Lower leg skin (tissue), 4 donors: ENCODE results near the gene KCTD13. TPM values are rescaled to one million over a fixed set of nuclear protein-coding genes. Genes with fewer than 3 reads are reported as not detected.

Source experiments
- DNase-seq, 2 donors: peaks; one replicate each; pipeline ENCODE4 v3.0.0-alpha.2; 2019; ENCODE audit warnings: low spot score in 2 of 2
- H3K4me3 ChIP-seq: fragments of 200-600 bp; sonication (generic); 2 replicates; pipeline ENCODE4 v1.5.1; 2017; ENCODE audit warnings: mild to moderate bottlenecking, low read depth; ENCODE audit not compliant: poor library complexity, severe bottlenecking
- CTCF ChIP-seq, 3 donors: fragments of 450-650 bp; IDR thresholded peaks; one replicate each; pipeline ENCODE4 v1.5.1; 2016; ENCODE audit warnings: antibody characterized with exemption in 3 of 3, mild to moderate bottlenecking in 3 of 3, moderate library complexity in 2 of 3
- POLR2A ChIP-seq, 2 donors: fragments of 450-650 bp; IDR thresholded peaks; one replicate each; pipeline ENCODE4 v1.6.1; 2016 to 2017; ENCODE audit warnings: antibody characterized with exemption in 2 of 2, mild to moderate bottlenecking in 1 of 2, moderate library complexity in 1 of 2
- WGBS, 2 donors: methylation state at CpG; one replicate each; pipeline ENCODE4 v1.1.5; 2018; 5-methylcytosine and 5-hydroxymethylcytosine counted together
- intact Hi-C: fragments of 100-400 bp; cut with DNase I; formaldehyde crosslinking; loops from one replicate; pipeline ENCODE4 v1.15.0; 2023; ENCODE audit warnings: low total_unique reads
- total RNA-seq, 4 donors: library from RNA; depleted of rRNA; stranded (reverse); fragments of >200 nt; gene quantifications; one replicate each; pipeline ENCODE4 v1.1.0, GENCODE V29; 2016

KCTD13 gene
- total RNA-seq, 4 donors from 2014 or later, result 19.7 to 34.4 (median 26.0) TPM

DNA sequence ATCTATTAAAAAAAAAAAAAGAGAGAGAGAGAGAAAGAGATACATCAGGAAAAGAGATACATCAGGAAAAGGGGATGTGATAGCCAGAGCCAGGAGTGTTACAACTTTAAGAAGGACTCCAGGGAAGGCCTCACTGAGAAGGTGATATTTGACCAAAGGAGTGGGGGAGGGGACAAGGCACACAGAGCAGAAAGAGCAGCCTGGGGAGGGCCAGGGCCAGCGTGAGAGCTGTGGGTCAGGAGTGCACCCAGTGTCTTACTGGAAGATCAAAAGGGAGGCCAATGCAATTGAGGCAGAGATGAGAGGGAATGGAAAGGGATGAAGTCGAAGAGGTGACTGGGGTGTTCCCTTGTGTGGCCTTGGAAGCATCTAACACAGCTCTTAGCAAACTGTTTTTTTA is 18.1 kb downstream of the KCTD13 start:
- DNase-seq, result no peak
- intact Hi-C loops, result loop anchor here (1.0 kb wide), 1 partner anchor 121 kb away; no protein-coding TSS in a partner anchor
- WGBS, 2 donors, result 71 to 73% methylated on average over 2 of the region's 2 CpGs
- no peak overlapping the region for H3K4me3 ChIP-seq
- no peak for TF ChIP-seq CTCF (IDR thresholded peaks at IDR 0.05)
- no peak for TF ChIP-seq POLR2A (IDR thresholded peaks at IDR 0.05)

DNA sequence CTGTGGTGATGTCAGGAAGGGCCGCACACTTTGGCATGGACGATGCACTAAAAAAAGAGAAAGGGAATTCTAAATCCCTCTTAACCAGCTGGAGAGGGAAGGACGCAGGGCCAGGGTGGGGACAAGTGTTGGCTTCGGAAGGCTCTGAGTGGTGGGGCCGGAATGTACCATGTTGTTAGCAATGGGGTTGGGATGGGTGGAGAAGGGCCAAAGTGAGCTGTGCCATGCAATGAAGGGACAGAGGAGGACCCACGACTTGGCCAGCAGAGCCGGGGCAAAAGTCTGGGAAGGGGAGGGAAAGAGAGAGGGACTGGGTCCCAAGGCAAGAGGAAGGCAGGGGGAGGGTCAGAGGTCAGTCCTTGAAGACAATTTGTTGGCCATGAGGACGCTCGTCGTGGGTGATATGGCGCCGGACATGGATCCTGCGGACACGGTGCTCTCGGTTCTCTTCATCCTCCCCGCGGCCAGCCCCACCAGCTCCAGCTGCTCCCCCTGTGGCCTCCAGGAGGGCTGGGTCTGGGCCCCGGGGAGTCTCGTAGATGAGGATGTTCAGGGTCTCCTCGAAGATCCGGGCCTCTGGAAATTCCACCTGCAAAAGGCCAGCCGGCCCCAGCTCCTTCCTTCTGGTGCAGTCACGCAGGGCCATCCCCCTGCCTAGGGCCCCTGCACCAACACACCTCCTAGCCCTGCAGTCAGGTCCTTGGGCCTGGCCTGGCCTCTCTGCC is 19.3 kb downstream of the KCTD13 start:
- DNase-seq, result no peak
- H3K4me3 ChIP-seq, result no peak overlapping the region
- no peak for TF ChIP-seq POLR2A (IDR thresholded peaks at IDR 0.05)
- TF ChIP-seq CTCF (IDR thresholded peaks at IDR 0.05), result no peak
- intact Hi-C loops, result loop anchor here (1.0 kb wide), 1 partner anchor 123 kb away; no protein-coding TSS in a partner anchor
- 81 to 83% methylated on average over 23 of the region's 23 CpGs for WGBS, 2 donors

GRCh38 chr16:29905668-29906067 is 20.4 kb downstream of the KCTD13 start:
- TF ChIP-seq POLR2A (IDR thresholded peaks at IDR 0.05) (no peak), CTCF (IDR thresholded peaks at IDR 0.05) (no peak)
- H3K4me3 ChIP-seq, result no peak overlapping the region
- no peak for DNase-seq
- 81 to 82% methylated on average over 13 of the region's 13 CpGs for WGBS, 2 donors
- intact Hi-C loops, result no loop called here

GRCh38 chr16:29904947-29905346 is 21.1 kb downstream of the KCTD13 start:
- TF ChIP-seq POLR2A (IDR thresholded peaks at IDR 0.05) (no peak), CTCF (IDR thresholded peaks at IDR 0.05) (no peak)
- intact Hi-C loops, result no loop called here

DNA sequence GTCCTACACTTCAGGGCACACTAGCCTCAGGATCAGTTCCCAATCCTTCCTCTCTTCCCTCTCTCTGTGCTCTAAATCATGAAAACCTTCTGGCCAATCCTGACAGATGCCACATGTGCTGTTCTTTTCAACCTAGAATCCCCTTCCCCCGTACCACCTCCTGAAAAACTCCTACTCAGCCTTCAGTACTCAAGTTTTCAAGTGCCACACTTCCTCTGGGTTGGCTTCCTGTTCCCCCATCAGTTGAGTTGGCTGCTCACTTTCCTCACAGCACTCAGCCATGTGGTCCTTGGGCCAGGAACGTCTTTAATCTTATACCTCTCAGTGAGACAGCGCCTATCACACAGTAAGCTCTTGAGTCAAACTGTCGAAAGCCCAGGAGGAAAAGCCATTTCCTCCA is 22.4 kb downstream of the KCTD13 start:
- no peak for DNase-seq
- H3K4me3 ChIP-seq, result no peak overlapping the region
- TF ChIP-seq POLR2A (IDR thresholded peaks at IDR 0.05), result no peak
- TF ChIP-seq CTCF (IDR thresholded peaks at IDR 0.05), result no peak
- 61 to 66% methylated on average over 4 of the region's 4 CpGs for WGBS, 2 donors
- intact Hi-C loops, result no loop called here

More at GRCh38 chr16:29904947-29905346, 21.1 kb downstream of the KCTD13 start:
- DNase-seq, result no peak
- no peak overlapping the region for H3K4me3 ChIP-seq
- WGBS, 2 donors, result 92 to 94% methylated on average over 7 of the region's 7 CpGs

DNA sequence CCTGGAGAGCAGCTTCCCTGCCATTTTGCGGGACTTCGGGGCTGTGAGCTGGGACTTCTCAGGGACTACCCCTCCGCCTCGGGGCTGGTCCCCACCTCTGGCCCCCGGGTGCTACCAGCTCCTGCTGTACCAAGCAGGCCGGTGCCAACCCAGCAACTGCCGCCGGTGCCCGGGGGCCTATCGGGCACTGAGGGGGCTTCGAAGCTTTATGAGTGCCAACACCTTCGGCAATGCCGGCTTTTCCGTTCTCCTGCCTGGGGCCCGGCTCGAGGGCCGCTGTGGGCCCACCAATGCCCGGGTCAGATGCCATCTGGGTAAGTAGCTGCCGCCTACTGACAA is 24.4 kb downstream of the KCTD13 start:
- DNase-seq, result no peak
- intact Hi-C loops, result no loop called here
- H3K4me3 ChIP-seq, result no peak overlapping the region
- no peak for TF ChIP-seq CTCF (IDR thresholded peaks at IDR 0.05)
- no peak for TF ChIP-seq POLR2A (IDR thresholded peaks at IDR 0.05)
- 74 to 83% methylated on average over 6 to 19 of the region's 19 CpGs for WGBS, 2 donors
